ENCODE data around the gene C1QTNF9.

DNA sequence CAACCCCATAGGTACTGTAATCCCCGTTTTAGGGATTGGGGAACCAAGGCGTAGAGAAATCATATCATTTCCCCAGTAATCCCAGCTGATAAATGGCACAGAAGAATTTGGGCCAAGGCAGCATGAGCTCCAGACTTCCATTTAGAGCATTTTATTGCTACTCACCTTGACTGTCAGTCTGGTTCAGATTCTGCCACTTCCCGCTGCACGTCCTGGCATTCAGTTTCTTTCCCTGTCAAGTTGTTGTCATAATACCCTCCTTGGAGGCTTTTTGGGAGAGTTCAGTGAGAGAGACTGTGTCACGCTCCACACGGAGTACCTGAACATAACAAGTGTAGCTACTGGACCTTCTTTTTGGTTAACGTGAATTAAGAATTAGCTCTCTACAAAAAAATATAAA, 7.5 kb upstream of the C1QTNF9 start:
- TF ChIP-seq POLR2A (IDR thresholded peaks at IDR 0.05; ENCODE audit: low read length) (no peak), GATA1 (IDR thresholded peaks at IDR 0.05; ENCODE audit: low read depth, low read length) (no peak)
